HG03196 (cell line): ENCODE data around the gene KISS1R.

Experiments
- ATAC-seq: cut with Tn5 transposase; IDR thresholded peaks from one replicate; pipeline ENCODE4 v1.9.1; 2021; ENCODE audit not compliant: unreplicated experiment

Gene KISS1R

DNA sequence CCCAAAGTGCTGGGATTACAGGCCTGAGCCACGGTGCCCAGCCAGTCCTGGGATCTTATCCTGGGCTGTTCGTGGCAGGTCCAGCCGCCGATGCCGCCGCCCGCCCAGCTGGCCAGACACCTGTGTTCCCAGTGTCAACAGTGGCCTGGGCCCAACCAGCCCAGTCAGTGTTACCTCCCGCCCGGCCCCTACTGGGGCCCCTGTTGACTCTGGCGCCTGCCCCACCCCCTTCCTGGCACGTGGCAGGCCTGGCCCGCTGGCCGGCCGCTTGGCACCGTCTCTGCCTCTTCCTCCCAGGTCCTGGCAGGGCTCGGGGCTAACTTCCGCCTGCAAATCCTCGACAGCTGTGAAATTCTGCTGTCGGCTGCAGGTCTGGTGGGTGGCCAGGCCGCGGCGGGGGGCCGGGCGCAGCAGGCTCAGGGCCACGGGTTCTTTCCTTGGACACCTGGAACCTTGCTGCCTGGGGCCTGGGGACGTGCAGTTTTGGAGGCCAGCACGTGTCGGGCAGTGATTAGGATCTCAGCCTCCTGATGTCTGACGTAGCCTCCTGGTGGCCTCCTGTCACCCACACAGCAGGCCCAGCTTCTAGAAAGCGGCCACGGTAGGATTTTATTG lies 17.8 kb downstream of the KISS1R start:
- ATAC-seq, result no peak

DNA sequence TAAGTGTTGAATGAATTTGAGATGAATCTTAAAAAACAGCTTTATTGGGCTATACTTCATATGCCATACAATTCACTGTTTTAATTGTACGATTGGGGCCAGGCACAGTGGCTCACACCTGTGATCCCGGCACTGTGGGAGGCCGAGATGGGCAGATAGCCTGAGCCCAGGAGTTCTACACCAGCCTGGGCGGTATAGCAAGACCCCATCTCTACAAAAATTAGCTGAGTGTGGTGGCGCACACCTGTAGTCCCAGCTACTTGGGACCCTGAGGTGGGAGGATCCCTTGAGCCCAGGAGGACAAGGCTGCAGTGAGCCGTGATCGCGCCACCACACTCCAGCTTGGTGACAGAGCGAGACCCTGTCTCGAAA lies 19.0 kb downstream of the KISS1R start:
- no peak for ATAC-seq

DNA sequence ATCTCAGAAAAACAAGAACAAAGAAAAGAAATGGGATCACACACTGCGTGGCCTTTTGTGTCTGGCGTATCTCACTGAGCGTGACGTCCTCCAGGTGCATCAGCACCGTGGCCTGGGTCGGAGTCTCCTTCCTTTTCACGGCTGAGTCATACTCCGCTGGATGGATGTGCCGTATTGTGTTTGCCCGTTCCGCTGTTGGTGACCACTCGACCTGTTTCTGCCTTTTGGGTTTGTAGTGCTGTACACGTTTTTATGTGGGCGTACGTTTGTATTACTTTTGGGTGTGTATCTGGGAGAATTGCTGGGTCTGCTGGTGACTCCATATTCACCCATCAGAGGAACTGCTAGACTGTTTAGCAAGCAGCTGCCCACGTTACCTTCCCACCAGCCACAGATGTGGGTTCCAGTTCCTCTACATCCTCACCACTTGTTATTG lies 20.1 kb downstream of the KISS1R start:
- no peak for ATAC-seq

DNA sequence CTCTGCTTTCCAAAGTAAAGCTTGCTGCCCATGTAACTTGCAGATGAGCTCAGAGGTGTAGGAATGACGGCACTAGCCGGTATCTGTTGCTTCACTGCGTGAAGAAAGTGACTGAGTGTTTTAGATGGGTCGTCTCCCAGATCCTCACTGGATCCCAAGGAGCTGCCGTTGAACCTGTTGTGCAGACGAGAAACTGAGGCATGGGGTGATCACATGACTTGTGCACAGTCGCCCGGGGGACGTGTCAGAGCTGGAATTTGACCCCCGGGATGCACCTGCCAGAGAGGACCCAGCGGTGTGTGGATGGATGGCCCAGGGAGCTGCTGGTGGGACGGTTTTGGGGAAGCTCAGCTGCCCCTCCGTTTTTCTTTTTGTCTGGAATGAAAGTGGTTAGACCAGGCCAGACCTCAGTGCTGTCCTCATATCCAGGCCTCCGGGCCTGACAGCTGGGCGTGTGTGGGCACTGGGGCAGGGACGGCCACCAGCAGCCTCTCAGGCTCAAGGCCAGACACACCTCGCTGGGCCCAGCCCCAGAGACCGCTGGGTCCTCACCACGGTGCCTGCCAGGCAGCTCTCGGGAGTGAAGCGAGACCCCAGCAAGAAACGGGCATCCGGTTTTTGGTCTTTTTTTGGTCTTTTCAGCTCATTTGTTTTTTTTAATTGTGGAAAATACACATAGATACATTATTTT lies 21.2 kb downstream of the KISS1R start:
- no peak for ATAC-seq

DNA sequence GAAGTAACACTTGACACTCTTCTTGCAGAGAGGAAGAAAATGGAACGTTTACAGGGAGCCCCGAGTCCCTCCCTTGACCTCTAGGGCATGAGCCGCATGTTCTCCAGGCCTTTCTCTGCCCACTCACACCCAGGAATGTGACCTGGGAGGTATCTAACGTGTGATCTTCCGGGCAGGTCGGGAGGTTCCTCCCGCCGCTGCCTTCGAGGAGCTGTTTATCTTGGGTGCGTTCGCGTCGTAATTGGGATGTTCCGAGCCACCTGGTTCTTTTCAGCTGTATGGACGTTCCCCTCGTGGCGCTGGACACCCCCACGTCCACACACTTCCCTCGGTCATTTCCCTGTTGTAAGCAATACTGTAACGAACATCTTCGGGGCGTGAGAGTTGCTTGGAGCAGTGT lies 22.3 kb downstream of the KISS1R start:
- no peak for ATAC-seq

DNA sequence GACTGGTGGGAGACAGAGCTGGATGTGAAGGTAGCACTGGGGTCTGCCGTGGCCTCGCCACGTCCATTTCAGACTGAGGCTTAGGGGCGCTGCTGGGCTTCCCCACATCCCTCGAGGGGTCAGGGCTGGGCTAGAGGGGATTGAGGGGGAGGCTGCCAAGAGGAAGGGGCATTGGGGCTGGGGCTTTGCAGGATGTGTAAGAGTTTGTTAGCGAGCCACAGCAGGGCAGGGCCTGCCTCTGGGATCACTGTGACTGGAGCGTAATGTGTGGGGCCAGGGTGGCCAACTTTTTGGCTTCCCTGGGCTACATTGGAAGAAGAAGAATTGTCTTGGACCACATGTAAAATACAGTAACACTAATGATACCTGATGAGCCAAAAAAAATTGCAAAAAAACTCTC lies 22.8 kb downstream of the KISS1R start:
- ATAC-seq, result no peak

DNA sequence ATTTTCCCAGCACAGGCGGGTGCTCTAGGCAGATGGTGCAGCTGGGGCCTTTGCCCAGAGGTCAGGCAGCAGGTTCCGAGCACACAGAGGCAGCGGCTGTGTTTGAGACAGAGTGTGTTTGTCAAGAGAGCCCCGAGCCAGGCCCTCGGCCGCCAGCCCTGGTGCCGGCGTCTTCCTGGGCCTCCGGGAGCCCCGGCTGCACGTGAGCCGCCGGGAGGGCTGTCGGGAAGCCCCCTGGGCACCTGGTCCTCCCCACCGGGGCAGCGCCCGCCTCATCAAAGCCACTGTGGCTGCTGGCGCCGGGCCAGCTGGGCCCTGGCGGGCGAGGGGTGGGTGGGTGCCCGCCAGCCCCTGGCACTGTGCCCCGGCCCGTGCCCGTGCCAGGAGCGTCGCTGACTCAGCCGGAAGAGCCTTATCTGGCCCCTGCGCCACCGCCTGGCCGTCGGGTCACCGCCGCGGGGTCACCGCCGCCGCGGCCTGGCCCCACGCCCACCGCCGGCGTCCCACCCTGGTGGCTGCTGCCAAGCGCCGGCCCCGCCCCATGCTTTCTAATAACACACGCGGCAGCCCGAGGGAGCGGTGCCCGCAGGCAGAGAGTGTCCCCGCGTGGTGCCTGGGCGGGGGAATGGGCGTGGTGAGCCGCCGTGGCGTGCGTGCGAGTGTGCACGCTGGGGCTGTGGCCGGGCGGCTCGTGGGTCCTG lies 23.6 kb downstream of the KISS1R start:
- peak; percentile 38 for ATAC-seq

DNA sequence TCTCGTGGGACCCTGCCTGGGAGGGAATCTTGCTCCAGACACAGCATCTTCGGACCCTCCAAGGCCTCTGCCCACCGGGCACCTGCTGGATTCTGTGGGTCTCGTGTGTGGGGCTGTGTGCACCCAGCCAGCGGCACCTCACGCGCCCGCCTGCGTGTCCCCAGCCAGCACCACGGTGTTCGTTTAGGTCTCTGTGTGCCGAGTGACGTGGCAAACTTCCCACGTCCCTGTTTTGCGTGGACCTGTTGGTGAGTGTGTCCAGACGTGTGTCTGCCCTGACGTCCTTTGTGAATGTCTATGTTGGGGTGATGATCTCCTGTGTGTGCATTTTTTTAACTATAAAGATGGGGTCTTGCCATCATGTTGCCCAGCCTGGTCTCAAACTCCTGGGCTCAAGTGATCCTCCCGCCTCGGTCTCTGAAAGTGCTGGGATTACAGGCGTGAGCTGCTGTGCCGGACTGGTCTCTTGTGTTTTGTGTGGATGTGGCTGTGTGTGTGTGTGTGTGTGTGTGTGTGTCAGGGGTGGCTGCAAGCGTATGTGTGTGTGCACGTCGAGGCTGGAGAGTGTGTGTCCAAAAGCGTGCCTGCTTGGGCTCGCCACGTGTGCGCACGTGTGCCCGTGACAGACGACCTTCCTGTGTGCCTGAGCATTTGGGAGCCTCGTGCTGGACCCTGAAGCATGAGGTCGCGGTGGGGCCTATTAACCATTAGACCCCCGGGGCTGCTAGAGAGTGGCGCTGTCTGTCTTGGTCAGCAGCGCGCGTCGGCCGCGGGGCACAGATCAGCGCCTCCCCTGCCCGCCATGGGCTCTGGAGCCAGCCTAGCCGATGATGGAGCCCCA lies 24.4 kb downstream of the KISS1R start:
- peak; percentile 13 for ATAC-seq

DNA sequence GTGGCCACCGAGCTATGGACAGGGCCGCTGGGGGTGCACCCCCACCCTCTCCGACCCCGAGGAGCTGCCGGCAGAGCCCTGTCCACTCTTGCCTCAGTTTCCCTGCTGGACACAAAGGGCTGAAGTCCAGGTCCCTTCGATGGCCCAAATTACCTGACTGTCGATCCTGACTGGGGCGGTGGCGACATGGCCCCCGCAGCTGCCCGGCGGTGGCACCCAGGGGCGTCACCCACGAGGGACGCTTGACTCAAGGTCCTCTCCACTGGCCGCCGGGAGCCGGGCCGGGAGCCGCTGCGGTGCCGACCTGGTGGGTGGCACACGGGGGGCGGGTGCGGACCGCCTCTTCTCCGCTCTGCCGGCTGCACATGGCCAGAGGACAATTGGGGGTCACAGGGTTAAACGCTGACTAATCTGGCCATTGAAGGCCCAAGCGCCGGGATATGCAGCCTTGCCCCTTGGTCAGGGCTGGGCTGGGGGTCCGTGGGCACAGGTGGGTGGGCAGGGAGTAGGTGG lies 25.1 kb downstream of the KISS1R start:
- no peak for ATAC-seq

DNA sequence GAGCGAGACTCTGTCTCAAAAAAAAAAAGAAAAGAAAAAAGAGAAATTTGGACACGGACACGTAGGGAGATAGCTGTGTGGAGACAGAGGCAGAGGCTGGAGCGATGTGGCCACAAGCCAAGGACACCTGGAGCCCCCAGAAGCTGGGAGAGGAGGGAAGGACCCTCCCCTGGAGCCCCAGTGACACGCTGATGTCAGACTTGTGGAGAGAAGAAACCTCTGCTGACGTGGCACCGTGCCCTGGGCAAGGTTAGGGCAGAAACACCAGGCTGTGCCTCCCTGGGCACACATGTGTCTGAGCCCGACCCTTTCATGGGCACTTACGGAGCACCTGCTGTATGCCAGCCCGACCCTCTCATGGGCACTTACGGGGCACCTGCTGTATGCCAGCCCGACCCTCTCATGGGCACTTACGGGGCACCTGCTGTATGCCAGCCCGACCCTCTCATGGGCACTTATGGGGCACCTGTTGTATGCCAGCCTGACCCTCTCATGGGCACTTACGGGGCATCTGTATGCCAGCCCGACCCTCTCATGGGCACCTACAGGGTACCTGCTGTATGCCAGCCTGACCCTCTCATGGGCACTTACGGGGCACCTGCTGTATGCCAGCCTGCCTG lies 26.5 kb downstream of the KISS1R start:
- ATAC-seq, result no peak

DNA sequence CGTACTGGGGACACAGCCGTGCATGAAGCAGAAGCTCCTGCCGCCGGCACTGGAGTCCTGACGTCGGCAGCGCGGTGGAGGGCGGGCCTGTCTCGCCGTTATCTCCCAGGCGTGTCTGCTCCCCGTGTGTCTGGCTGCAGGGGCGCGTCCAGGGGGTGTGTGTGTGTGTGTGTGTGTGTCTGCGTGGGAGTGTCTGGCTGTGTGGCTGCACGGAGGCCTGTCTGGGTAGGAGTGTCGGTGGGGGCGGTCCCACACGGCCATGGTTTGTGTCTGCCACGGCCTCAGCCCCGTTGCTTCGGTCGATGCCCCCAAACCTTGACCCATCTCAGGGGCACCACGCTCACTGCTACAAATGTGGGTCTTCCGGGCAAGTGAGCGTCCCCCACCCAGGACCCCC lies 27.0 kb downstream of the KISS1R start:
- no peak for ATAC-seq

DNA sequence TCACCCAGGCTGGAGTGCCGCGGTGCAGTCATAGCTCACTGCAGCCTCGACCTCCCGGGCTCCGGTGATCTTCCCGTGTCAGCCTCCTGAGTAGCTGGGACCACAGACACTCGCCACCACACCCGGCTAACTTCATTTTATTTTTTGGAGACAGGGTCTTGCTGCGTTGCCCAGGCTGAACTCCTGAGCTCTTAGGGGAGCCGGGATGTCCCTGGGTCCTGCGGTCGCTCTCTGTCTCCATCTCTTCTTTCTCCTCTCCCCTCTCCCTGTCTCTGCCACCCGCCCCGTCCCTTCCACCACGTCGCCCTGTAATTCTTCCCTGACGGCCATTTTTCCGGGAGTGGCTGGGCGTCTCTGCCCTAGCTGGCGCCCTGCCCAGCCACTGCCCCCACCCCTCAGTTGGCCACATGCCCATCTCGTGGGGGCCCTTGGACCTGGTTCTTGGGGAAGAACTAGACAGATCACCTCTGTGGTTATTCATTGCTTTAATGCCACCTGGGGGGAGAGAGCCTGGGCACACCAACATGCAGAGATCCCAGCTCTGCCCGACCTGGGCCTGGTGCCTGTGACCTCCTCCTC lies 27.6 kb downstream of the KISS1R start:
- no peak for ATAC-seq

DNA sequence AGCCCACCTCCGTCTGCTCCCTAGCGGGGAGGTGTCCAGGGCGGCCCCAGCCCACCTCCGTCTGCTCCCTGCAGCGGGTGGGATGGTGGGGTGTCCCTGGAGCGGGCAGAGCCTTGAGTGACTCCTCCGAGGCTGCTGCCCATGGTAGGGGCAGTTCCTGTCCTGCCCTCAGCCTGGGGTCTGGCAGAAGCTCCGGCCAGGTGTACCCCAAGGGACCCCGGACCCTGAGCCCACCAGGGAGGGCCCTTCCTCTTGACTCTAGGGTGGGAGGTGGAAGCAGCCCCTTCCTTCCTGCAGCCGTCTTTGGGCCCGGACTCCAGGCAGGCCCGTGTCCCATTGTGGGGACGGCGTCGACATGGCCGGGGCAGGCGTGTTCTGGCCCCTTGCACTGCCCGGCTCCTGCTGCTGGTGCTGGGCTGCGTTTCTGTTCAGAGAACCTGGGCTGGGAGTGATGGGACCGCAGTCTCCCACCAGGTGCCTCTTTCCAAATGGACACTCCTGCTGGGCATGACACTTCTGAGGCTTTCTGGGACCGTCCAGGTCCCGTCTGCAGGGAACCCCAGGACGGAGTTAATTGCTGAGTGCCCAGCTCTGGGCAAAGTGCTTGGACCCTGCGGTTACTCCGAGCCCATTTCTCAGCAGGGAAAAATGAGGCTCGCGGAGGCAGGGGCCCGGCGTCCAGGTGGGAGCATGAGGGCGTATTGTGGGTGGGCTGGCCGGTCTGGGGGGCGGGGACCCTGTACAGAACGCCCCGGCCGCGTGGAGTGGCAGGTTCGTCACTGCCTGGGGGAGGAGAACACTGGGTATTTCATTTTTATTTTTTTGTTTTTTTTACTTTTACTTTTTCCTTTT lies 28.5 kb downstream of the KISS1R start:
- no peak for ATAC-seq

DNA sequence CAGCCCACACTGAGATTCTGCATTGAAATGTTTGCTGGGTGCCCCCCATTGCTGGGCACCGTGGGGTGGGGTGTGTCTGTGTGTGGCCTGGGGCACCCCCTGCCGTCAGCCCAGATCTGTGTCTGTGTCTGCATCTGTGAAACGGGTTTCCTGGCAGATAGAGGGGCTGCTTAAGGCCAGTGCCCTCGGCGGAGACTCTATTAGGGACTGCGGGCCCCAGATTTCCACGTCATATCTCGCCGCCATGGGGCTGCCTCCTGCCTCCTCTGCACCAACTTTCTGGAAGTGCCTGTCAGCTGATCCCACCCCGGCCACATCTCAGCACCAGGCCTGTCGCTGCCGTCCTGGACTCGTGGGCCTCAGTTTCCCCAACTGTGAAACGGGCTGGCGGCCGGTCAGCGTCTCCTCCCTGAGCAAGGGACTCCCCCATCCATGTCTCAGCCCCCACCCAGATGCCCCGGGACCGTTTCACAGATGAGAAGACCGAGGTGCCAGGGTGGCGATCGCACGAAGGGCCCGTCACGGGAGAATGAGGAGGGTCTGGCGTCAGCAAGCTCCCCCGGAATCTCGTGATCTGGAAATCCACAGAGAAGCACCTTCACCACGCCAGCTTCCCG lies 30.1 kb downstream of the KISS1R start:
- ATAC-seq, result peak; percentile 9

DNA sequence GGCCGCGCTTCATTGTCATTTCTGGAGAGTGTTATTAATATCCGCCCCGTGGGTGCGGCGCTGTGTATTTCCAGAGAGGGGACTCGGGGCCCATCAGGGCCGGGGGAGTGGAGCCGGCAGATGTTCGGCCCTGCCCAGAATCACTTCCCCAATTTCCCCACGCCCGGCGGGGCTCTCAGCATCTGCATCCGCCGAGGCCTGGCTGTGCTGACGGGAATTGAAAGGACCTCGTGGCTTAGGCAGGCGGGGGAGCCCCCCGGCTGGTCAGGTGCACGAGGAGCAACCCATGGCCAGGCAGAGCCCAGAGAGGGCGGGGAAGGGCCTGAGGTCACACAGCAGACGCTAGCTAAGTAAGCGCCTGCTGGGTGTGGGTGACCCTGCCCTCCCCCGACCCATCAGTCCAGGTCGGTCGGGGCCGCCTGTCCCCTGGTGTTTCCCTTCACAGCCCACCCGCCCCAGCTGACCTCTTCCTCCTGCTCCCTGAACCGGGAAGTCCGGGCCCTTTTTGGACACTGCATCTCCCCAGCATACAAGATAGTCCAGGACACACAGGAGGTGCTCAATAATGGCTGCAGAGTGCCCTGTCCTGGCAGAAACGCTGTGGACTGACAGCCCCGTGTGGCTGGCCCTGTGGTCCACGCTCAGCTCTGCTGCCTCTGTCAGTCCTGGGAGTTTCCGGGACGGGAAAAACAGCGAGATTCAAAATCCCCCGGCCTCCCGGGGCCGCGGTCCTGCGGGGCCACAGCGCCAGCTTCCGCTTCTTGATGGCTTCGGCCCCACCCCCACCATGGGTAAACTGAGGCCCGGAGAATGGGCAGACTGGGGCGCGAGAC lies 30.8 kb downstream of the KISS1R start:
- ATAC-seq, result peak; percentile 60

DNA sequence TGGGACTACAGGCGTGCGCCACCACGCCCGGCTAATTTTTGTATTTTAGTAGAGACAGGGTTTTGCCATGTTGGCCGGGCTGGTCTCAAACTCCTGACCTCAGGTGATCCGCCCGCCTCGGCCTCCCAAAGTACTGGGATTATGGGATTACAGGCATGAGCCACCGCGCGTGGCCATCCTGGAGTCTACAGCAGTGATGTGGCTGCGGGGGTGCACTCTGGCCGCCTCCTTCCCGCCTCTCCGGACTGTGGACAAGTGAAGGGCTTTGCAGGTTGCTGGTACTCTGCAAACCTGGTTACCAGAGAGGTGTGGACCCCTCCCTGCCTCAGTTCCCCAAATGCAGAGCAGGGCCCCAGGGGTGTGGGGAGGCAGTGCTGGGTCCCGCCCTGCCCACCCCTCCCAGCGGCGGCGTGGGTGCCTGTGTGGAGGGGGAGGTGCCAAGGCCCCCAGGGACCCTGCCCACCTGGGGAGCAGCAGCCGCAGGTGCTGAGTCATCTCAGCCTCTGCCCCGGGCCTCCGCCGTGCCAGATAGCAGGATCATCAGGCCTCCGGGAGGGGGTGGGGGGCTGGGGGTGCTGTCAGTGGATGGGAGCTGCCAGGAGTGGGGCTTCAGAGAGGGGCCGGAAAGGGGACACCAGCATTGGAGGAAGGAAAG lies 31.8 kb downstream of the KISS1R start:
- ATAC-seq, result no peak

DNA sequence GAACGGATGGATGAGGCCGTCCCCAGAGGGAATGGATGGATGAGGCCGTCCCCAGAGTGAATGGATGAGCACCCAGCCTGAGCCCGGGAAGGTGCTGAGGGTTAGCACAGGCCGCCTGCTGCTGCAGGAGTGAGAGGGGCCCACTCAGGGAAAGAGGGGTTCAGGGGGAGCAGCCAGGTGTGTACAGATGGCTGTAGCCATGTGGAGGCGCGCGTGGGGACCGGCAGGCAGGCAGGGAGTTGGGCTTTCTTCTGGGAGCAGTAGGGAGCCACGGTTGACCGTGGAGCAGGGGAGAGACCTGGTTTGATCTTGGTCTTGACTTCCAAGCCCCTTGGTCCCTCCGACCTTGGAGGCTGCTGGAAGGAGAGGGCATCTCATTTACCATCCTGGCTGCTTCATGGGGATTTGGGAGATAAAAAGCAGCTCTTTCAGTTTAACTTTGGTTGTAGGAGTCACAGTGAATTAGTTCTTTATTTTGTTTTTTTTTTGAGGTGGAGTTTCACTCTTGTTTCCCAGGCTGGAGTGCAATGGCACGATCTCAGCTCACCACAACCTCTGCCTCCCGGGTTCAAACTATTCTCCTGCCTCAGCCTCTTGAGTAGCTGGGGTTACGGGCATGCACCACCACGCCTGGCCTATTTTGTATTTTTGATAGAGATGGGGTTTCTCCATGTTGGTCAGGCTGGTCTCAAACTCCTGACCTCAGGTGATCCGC lies 33.4 kb downstream of the KISS1R start:
- ATAC-seq, result no peak
